22Rv1 (cell line): ENCODE results near the gene ATF1.

Source experiments
- ZFX ChIP-seq: fragments of 450-650 bp; IDR thresholded peaks from 2 replicates; pipeline ENCODE4 v1.6.1; 2017; ENCODE audit warnings: antibody characterized with exemption, borderline replicate concordance
- TF ChIP-seq, protein P1 (sequence below): fragments of 450-650 bp; IDR thresholded peaks from 2 replicates; pipeline ENCODE4 v1.5.1; 2017; ENCODE audit warnings: mild to moderate bottlenecking

DNA sequence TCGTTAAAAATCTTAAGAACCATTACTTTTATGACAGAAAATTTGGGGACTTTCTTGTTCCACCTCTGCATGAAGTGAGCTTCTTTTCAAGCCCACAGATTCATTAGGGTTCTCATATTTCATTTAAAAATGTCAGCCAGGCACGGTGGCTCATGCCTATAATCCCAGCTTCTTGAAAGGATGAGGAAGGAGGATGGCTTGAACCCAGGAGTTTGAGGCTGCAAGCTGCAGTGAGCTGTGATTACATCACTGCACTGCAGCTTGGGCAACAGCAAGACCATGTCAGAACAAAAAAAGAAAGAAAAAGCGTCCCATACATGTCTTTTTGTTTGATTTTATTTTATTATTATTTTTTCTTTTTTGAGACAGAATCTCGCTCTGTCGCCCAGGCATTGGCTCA, 43.4 kb upstream of the ATF1 start:
- TF ChIP-seq, protein P1, sequence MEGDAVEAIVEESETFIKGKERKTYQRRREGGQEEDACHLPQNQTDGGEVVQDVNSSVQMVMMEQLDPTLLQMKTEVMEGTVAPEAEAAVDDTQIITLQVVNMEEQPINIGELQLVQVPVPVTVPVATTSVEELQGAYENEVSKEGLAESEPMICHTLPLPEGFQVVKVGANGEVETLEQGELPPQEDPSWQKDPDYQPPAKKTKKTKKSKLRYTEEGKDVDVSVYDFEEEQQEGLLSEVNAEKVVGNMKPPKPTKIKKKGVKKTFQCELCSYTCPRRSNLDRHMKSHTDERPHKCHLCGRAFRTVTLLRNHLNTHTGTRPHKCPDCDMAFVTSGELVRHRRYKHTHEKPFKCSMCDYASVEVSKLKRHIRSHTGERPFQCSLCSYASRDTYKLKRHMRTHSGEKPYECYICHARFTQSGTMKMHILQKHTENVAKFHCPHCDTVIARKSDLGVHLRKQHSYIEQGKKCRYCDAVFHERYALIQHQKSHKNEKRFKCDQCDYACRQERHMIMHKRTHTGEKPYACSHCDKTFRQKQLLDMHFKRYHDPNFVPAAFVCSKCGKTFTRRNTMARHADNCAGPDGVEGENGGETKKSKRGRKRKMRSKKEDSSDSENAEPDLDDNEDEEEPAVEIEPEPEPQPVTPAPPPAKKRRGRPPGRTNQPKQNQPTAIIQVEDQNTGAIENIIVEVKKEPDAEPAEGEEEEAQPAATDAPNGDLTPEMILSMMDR: no peak
- no peak for TF ChIP-seq ZFX
